Suppressor macrophage treated with lipopolysaccharide for 4 hours (primary cell): ENCODE results near the gene P2RX5.

Experiments used
- DNase-seq: peaks from one replicate; pipeline ENCODE4 v3.0.0-alpha.2; 2020

Gene P2RX5

DNA sequence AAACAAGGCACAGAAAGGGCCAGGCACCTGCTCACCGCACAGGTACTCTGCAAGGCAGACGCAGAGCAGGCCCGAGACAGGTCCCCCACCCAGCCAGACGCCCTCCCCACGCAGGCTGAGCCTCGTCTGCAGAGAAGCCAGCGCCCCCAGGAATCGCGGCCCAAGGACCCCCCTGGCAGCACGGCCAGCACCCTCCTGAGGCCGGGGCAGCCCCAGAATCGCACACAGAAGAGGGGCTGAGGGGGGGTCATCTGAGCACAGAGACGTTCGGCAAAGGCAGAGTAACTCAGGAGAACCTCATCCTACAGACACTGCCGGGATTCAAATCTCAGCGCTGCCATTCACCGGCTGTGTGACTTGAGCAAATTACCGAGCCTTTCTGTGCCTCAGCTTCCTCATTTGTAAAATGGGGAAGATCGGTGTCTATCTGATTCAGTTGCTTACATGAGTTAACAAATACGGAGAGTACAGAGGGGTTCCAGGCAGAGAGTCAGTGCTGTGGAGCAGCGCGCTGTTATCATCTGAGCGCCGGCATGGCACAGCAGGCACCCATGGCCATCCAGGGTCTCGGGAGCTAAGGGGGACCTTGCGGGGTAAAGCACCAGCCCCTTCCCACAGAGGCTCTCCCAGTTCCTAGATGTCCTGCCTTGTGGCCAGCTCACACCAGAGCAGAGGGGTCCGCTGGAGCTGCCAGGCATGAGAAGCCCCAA, 17.0 kb downstream of the P2RX5 start:
- peak; percentile 18 for DNase-seq

DNA sequence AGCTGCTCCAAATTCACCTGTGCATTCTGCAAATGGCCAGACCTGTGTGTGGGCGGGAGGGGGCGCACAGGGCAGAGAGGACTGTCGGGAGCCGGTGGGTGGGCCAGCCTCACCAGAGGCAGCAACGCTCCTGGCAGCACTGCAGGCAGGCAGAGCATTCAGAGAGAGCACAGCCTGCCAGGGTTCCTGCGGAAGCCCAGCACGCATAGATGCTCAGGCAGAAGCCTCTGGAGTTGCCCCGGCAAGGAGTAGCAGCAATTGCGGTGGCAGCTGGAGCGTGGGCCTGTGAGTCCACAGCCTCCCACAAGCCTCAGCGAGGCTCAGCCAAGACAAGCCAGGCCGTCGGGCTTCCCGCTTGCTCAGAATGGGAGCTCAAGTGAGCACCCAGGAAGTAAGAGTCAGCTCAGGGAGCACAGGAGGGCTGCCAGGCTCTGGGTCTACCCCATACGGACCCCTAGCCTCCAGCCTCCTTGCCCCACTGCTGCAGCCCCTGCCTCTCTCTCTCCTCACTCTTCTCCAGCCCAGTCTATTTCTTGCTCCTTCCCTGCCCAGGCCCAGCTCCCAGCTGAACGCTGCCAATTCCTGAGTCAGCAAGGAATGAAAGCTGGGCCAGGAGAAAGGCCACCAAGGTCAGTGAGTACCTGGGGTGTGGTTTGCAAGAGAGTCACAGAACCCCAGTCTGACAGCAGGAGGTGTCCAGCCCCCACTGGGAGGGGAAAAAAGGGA, 17.7 kb downstream of the P2RX5 start:
- DNase-seq: no peak

DNA sequence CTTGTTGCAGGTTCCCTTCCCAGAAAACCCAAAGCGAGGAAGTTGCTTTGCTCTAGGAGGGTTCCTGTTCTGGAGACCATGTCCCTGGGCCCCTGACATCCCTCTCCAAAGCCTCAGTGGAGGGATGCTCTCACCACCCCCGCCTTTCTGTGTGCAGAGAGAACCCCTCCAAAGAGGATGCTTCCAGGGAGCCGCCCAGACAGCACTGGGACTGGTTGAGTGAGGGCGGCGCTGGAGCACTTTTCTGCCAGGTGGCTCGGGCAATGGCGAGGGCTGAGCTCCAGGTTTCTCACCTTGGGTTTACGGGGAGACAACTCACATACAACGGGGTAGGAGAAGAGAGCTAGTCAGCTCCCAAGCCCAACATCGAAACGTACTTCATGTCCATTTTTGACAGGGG, 20.1 kb downstream of the P2RX5 start:
- no peak for DNase-seq

DNA sequence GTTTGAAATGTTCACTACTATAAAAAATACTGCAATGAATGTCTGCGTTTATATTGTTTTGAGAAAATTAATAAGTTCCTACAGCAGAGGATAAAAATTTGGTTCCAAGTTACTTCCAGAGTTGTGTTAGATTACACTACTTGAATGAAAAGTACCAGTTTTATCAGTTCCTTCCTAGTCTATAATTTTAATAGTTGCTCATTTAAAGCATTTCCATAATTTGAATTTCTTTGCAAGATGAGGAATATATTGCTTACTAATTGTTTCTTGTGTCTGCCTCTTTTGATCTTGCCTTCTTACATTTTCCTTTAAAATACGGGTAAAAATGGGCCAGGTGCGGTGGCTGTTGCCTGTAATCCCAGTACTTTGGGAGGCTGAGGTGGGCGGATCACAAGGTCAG, 23.4 kb downstream of the P2RX5 start:
- no peak for DNase-seq

DNA sequence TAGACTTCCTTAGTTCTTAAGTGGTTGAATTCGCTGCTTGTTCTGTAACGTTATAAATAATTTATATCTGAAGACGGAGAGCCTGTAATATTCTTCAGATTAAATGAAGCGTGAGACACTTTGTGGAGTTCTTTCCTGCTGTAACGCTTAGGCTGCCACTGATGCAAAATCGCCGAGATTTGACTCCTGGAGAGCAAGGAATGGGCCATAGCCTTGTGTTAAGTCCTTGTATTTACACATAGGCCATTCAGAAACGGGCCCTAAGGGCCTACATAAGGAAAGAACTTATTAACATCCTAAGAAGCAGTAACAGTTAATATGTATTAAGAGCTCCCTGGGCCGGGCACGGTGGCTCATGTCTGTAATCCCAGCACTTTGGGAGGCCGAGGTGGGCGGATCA, 26.4 kb downstream of the P2RX5 start:
- DNase-seq: no peak

DNA sequence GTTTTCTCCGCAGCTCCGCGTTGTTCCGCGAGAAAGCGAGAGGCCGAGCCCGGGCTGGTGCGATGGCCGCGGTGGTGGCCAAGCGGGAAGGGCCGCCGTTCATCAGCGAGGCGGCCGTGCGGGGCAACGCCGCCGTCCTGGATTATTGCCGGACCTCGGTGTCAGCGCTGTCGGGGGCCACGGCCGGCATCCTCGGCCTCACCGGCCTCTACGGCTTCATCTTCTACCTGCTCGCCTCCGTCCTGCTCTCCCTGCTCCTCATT, 26.9 kb downstream of the P2RX5 start:
- no peak for DNase-seq

DNA sequence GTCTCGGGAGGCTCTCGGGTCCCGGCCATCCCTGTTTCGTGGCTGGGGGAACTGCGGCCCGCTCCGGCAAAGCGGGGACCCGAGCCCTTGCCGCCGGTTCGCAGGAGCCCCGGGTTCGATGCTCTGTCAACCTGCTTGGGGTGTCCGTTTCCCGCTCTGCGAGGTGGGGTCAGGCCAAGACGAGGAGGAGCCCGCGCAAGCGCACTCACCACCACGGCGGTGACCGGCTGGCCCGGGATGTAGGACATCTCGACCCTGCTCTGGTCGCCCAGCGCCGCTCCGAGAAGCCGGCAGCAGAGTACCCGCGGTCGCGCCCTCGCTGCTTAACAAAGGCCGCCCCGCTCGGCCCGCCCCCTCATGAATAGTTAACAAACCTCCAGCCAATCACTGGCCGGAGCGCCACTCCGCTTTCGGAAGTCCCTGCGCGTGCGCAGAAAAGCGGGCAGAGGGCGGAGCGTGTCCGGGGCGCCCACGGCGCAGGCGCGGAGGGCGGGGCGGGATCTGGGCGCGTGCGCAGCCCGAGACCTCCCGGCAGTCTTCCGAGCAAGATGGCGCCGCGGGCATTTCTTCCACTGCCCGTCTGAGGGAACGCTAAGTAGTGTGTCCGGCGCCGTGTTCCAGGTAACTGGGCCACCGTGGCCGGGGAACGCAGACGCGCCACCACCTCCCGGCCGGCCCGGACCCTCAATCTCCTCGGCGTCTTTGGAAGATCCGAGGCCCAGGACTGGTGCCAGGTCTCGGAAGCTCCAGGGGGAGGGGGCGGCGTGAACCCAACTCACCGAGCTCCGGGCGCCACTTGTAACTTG, 27.5 kb downstream of the P2RX5 start, which contains the start of the genes EMC6 and TAX1BP3:
EMC6 (plus strand) TSS at position 534 of the 806 bp plus-strand sequence. CDS start 335 bp downstream, outside the sequence.
TAX1BP3 (minus strand) TSS at position 300 of the 806 bp plus-strand sequence; CDS start at position 248, 52 bp downstream.
- DNase-seq: peak; percentile 100

DNA sequence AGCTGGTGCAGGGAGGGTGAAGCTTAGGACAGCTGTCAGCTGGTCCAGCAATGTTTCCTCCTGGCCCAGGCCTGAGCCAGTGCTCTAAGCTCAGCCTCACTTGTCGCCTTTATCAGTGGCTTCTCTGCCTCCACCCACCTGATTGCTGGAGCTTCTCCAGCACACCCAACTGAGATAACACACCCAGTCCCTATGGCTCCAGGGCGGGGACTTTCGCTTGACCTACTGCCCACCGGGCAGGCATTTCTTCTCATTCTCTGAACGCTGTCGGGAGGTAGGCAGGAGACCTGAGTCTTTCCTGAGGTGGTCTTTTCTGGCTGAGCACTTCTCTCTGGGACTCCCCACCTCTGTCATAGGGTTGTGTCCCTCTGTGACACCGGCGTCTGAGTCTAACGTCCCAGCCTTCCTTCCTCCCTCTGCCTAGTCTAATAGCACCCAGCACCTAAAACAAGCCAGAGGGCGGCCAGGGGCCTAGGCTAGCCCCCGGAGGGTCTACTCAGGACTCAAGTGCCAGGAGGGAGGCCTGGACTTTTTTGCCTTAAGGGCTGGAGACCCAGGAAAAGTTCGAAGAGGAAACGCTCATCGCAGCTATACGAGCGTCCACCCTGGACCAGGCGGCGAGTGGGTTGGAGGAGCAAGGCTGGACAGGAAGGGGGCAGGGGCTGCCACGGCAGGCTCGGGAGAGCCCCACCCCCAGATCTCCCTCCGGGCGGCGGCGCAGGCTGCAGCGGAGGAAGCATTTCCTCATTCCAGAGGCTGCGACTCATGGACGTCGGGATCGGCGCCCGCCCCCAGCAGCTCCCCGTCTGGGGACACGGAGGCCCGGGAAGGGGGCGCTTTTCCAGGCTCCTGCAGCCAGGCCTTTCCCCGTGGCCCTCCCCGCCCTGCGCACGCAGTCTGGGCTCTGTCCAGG, 28.3 kb downstream of the P2RX5 start:
- peak; percentile 64 for DNase-seq

DNA sequence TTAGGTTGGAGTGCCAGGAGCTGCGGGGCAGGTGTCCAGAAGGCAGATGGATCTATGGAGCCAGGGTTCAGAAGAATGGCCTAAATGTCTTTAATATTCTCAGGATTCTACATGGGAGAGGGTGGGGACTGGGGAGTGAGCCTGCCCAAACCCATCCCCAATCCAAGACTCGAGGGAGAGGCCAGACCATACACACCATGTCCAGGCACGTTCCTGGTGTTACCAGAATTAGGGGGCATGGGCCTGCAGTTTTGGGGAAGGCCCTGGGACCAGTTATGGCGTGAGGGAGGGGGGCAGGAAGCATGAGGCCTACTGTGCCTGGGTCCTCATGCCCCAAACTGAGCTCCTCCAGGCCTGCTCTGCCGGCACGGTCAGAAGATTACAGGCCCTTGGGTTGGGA, 29.4 kb downstream of the P2RX5 start:
- no peak for DNase-seq

DNA sequence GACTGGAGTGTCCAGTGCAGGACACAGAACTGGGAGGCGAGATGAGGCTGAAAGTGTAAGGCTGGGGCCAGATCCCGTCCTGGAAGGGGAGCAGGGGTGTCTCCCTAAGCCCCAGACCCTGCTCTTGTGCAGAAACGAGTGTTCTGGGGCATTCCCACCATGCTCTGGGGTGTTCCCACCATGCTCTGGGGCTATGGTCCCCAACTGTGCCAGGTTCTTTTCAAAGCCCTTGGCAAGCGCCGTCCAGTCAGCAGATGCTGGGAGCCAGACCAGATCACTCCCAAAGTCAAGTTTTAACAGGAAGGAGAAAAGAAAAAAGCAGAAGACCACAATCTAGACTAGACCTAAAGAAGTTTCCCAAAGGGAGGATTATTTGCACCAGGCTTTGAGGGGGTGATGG, 30.1 kb downstream of the P2RX5 start:
- no peak for DNase-seq

DNA sequence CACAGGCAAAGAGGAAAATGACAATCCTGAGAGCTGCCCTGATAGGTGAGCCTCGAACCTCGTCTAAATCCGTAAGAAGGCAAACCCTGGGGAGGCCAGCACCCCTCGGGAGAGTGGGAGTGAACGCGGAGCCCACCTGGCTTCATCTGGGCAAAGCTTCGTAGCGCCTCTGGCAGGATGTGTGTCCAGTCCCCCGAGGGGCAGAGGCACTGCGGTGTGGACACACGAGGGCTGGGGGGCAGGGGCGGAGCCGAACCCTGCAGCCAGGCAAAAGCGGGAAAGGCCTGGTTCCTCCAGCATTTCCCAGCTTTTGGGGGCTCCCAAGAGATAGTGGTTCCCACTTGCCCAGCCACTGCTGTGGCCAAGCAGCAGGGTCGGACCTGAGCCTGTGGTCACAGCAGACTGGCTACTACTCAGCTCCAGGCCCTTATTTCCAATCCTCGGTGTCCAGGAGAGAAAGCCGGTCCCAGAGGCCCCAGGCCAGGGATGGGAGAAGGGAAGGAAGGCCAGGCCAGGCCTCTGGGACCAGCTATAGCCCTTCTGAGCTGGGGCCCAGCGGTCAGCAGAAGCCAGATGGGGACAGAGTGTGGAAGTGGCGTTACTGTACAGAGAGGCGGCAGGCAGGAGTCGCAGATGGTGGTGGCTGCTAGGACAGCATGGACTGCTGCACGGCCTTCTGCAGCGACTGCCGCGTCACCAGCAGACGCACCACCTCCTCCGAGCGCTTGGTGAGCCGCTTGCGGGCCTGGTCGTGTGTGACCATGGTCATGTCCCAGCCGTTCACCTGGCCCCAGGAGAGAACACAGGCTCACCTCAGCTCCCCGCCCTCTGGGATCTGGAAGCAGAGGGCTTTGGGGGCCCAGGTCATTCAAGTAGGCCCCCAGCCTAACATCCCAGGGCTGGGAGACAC, 32.6 kb downstream of the P2RX5 start:
- DNase-seq: no peak

DNA sequence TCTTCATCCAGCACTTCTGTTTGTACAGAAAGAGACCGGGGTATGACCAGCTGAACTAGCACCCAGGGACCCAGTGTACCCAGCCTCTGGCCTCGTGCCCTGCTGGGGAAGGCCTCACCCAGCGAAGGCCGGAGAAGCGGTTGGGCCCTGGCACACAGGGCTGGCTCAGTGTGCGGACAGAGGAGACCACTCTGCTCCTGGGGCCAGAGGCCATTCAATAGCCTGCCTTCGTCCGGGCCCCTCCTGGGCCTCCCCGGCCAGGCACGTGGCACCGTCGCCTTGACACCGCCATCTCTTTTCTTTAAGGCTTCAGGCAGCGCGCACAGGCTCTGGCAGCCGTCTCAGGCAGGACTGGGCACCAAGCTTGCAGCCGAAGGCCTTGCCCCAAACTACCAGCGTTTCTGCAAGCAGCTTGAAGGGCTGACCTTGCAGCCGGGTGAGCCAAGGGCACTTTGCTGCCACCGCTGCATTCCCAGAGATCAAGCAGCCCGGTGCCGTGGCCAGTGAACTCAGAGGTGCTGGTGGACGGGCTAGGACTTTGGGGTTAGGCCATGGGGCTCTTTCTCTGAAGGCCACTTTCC, 35.6 kb downstream of the P2RX5 start:
- DNase-seq: no peak

DNA sequence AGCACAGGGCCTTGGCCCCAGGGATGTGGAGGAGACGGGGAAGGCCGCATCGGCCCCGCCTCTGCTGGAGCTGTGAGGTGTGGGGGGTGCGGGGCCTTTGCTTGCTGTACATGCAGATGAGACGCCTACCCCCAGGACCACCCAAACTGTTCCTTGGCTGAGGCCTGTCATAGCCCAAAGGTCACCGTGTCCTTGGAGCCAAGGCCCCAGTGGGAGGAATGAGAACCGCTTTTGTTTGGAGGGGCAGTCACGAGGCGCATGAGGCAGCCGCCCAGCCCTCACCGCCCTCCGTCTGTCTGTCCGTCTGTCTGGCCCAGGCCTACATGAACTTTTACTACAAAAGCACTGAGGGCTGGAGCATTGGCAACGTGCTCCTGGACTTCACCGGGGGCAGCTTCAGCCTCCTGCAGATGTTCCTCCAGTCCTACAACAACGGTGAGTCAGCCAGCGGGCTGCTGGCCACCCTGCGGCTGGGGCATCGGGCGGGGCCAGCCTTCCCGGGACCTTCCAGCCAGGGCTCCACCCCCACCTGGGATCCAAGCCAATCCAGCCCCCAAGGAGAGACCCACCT, 36.3 kb downstream of the P2RX5 start:
- DNase-seq: no peak

DNA sequence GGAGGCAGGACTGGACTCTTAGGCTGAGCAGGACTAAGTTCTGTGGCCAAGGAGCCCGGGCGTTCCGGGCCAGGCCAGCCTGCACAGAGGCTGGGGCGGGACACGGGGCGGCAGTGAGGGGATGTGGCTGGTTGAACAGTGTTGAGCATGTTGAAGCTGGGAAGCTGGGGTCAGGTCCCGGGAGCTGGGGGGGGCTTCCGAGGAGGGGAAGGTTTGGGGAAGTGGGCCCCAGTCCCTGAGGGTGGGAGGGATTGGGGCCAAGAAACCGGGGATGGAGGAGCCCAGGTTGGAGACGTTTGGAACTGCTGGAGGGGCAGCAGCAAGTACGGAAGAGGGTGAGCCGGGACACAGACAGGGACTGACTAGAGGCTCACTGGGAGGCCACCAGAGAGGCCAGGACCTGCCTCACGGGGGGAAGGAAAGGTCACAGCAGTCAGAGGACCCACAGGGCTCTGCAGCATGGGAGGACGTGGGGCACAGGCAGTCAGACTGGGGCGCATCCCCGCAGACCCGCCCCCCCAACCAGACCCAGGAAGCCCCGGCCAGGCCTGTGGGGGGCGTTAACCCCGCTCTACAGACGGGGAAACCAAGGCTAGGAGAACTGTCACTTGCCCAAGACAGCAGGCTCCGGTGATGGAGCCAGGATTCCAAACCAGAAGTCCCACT, 37.0 kb downstream of the P2RX5 start:
- no peak for DNase-seq

DNA sequence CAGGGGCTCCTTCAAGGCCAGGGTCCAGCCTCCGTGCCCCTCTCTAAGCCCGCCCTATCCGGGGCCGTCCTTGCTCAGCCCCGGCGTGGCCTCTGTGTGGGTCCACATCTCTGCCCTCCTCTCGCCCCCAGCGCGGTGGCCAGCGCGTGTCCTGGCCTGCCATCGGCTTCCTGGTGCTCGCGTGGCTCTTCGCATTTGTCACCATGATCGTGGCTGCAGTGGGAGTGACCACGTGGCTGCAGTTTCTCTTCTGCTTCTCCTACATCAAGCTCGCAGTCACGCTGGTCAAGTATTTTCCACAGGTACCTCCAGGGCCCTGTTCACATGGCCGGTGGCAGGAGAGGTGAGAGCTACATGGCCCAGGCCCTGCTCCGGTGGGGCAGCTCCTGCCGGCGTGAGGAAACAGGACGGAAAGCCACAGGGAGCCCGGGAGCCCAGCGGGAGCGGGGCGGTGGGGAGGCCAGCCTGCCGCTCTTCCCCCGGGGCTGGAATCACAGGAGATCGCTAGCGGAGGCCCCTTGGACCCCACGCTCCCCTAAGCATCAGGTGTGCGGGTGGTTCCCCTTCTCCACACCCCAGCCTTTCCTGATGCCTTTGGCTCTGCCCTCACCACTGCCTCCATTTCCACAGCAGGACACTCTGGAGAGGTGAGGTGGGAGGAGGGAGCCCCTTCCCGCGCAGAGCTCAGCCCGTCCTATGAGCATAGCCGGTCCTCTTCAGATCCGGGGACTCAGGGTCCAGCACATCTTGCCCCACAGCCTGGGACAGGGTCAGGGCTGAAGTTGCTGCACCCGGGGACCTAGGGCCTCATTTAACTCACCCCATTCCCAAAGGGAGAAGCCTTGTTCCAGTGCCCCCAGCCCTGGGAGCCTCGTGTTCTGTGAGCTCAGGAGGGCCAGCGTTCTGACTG, 37.8 kb downstream of the P2RX5 start:
- no peak for DNase-seq

DNA sequence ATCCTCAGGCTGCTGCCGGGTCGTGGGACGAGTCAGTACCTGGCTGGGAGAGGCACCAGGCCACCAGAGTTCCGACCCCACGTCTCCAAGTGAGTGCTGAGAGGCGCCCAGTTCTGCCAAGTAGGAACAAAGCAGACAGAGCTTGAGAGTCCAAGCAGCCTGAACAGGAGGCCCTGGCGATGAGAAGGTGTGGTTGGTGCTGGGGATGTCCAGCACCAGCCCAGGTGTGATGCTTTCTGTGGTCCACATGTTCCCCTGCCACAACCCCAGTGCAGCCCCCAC, 38.4 kb downstream of the P2RX5 start:
- DNase-seq: no peak

DNA sequence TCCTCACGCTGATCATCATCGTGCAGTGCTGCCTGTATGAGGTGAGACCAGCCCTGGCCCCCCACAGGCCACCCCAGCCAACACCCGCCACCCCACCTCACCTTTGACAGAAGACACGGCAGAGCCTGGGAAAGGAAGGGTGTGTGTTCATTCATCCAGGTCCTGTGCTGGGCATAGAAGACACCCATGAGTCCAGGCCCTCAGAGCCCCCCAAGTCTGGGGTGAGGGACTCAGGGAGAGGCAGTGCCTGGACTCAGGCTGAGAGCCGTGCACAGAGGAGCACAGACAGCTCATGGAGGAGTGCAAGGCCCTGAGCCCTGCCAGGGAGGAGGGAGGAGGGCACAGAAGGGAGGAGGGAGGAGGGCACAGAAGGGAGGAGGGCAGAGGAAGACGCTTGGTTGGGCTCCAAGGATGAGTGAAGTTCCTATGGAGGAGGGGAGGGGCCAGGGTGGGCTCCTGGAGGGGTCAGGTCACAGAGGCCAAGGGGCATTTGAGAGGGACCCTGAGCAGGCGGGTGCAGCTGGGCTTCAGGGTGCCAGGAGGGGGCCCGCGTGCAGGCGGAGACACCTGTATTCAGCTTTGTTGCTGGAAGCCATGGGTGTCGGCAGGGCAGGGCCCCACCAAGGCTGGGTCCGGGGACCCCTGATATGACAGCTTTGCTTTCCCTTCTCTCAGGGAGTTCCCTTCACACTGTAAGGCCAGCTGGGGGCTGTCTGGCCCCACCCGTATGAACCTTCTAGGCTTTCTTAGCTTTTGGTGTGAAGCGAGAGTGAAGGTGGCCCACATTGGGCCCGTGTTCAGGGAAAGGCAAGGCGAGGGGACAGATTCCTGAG, 39.0 kb downstream of the P2RX5 start:
- no peak for DNase-seq

DNA sequence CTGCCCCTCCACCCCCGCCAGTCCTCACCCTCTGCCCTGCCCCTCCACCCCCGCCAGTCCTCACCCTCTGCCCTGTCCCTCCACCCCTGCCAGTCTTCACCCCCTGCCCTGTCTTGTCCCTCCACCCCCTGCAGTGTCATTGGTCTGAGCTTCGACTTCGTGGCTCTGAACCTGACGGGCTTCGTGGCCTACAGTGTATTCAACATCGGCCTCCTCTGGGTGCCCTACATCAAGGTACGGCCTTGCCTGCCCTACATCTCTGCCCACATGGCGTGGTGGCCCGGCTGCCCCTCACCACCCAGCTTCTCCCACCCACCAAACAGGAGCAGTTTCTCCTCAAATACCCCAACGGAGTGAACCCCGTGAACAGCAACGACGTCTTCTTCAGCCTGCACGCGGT, 39.6 kb downstream of the P2RX5 start:
- DNase-seq: no peak

DNA sequence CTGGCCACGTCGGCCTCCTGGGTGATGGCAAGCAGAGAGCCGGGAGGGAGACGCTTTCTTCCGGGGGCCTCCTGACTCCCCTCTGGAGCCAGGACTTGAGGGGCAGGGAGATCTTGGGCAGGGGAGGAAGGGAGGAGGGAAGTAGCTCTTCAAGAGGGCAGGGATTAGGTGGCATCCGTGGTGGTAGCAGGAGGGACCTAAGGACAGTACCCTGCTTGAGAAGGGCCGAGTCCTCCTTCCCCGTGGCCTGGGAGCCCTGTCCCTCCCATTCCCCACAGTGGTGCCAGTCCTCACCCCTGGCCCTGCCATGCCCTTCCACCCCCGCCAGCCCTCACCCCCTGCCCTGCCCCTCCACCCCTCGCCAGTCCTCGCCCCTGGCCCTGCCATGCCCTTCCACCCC, 40.2 kb downstream of the P2RX5 start:
- DNase-seq: no peak
